ENCODE results near the gene BRCA1. TPM values are rescaled to one million over a fixed set of nuclear protein-coding genes. Genes with fewer than 3 reads are reported as not detected.
"Not testable (repeated sequence)": the region's sequence is repeated elsewhere in the genome, so short reads cannot be mapped to it uniquely, and the experiment has no call there.

The BRCA1 gene
- total and polyA plus RNA-seq, 12 donors, result 1.1 to 10.4 (median 3.7) TPM

- Histone ChIP-seq H3K27ac (peak overlapping the region in 2 of 5 donors; percentile 28 to 54), H3K9me3 (replicated peaks in 1 of 3) (no peaks in the 10 kb centered on the region), H3K4me1 (replicated peaks in 1 of 2) (peaks cover 15 to 30% of the 10 kb centered on the region in 2 donors), H3K27me3 (no peaks in the 10 kb centered on the region), H3K36me3 (replicated peaks in 1 of 2) (peaks cover 0 to 40% of the 10 kb centered on the region in 2 donors), H3K4me3 (no peak overlapping the region)
- DNase-seq, result peak in 5 of 7 donors; percentile 59 to 81 (median 78)
- WGBS, 4 donors, result 69 to 79% (median 75%) methylated on average over 4 to 5 of the region's 5 CpGs
- intact Hi-C loops (cut with DNase I), result no loop called here
- TF ChIP-seq CTCF (IDR thresholded peaks at IDR 0.05) (no peak), POLR2A (IDR thresholded peaks at IDR 0.05) (no peak)
These were observed 121.5 kb downstream of the BRCA1 start for GRCh38 chr17:43003542-43004172.

- peak overlapping the region in 1 of 5 donors; percentile 20 for H3K27ac ChIP-seq
- H3K9me3 ChIP-seq (replicated peaks in 1 of 3); H3K27me3 ChIP-seq; DNase-seq; intact Hi-C loops (cut with DNase I); H3K4me3 ChIP-seq: not testable (repeated sequence)
- WGBS, 4 donors, result 89 to 90% (median 90%) methylated on average over 13 of the region's 13 CpGs
- H3K4me1 ChIP-seq (replicated peaks in 1 of 2), result peaks cover 12 to 26% of the 10 kb centered on the region in 2 donors
- H3K36me3 ChIP-seq (replicated peaks in 1 of 2), result peaks cover 0 to 40% of the 10 kb centered on the region in 2 donors
These were observed 124.3 kb downstream of the BRCA1 start for GRCh38 chr17:43000894-43001293.

- no peak for TF ChIP-seq POLR2A (IDR thresholded peaks at IDR 0.05)
- TF ChIP-seq CTCF (IDR thresholded peaks at IDR 0.05), result no peak
- WGBS, 4 donors, result 7 to 13% (median 9%) methylated on average over 10 of the region's 10 CpGs
- peaks cover 0 to 40% of the 10 kb centered on the region in 2 donors for H3K36me3 ChIP-seq (replicated peaks in 1 of 2)
- H3K9me3 ChIP-seq (replicated peaks in 1 of 3), result no peaks in the 10 kb centered on the region
- peak overlapping the region; percentile 51 to 97 (median 93) for H3K27ac ChIP-seq
- intact Hi-C loops (cut with DNase I), result loop anchor here in 1 of 2 donors (10.0 kb wide), 1 partner anchor 154 kb away; the partner anchor contains the start of gene AOC2
- no peaks in the 10 kb centered on the region for H3K27me3 ChIP-seq
- no peak for DNase-seq
- H3K4me1 ChIP-seq (replicated peaks in 1 of 2), result peaks cover 12 to 26% of the 10 kb centered on the region in 2 donors
- peak overlapping the region; percentile 34 to 87 (median 70) for H3K4me3 ChIP-seq
These were observed 126.1 kb downstream of the BRCA1 start for GRCh38 chr17:42999003-42999525.

GRCh38 chr17:42997984-42998938 is 126.9 kb downstream of the BRCA1 start, which contains the start of gene RPL27:
Gene RPL27 (plus strand): TSS chr17:42998419. CDS start chr17:42998751, 332 bp downstream.
- Histone ChIP-seq H3K4me1 (replicated peaks in 1 of 2) (peaks cover 12 to 26% of the 10 kb centered on the region in 2 donors), H3K27ac (peak within 1 kb of the TSS; percentile 51 to 97 (median 93)), H3K9me3 (replicated peaks in 1 of 3) (no peaks in the 10 kb centered on the region), H3K4me3 (peak within 1 kb of the TSS; percentile 34 to 87 (median 70)), H3K36me3 (replicated peaks in 1 of 2) (peaks cover 0 to 38% of the 10 kb centered on the region in 2 donors), H3K27me3 (no peaks in the 10 kb centered on the region)
- intact Hi-C loops (cut with DNase I), result loop anchor here in 1 of 2 donors (2.0 to 10.0 kb wide), 2 partner anchors 29 to 153 kb away; partner anchors contain the start of gene AOC2
- TF ChIP-seq CTCF (IDR thresholded peaks at IDR 0.05) (peak; percentile 90 to 97 (median 95)), POLR2A (IDR thresholded peaks at IDR 0.05) (peak; percentile 44 to 89)
- DNase-seq, result peak; percentile 96 to 100 (median 99)
- 0 to 1% (median 1%) methylated on average over 18 to 49 of the region's 49 CpGs for WGBS, 4 donors

Measured in adrenal gland (tissue), 12 donors.